Activated CD4-positive, alpha-beta T cell treated with anti-CD3 and anti-CD28 coated beads, Interleukin-2, amount 50 U/mL, for 1 hour (primary cell): ENCODE measurements around the gene PODN.

Experiments used
- DNase-seq: peaks from one replicate; pipeline ENCODE4 v3.0.0-alpha.2; 2020

PODN gene

DNA sequence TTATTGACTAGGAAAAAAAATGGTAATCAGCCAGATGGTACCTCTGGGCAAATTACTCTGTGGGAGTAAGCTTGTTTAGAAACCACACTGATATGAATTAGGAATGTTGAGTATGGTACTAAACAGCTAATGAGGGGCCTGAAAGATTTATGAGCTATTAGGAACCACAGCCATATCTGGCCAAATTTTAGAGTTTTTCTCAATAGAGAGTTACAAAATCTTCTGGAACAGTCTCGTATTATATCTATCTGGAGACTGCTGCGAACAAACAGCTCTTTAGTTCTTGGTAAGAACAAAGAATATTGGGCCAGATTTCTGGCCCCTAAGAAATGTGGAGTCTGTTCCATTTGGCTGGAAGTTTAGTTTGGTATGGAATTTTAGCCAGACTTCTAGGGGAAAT, 4.9 kb upstream of the PODN start:
- DNase-seq = no peak

DNA sequence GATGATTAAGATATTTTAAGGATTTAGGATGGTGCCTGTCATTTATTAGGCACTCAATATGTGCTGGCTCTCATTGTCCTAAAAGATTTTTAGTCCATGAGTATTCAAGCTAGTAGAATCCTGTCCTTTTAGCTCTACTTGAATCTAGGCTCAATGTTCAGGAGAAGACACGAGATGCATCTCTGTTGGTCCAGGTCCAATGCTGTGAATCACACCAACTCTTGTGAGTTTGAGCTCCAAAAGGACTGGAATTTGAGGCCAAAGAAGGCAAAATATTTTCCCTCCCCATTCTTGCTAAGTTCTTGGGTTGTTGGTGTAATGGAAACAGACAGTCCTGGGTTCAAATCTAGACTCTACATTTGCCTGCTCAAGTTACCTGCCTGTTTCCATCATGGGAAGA, 1.4 kb upstream of the PODN start:
- no peak for DNase-seq

DNA sequence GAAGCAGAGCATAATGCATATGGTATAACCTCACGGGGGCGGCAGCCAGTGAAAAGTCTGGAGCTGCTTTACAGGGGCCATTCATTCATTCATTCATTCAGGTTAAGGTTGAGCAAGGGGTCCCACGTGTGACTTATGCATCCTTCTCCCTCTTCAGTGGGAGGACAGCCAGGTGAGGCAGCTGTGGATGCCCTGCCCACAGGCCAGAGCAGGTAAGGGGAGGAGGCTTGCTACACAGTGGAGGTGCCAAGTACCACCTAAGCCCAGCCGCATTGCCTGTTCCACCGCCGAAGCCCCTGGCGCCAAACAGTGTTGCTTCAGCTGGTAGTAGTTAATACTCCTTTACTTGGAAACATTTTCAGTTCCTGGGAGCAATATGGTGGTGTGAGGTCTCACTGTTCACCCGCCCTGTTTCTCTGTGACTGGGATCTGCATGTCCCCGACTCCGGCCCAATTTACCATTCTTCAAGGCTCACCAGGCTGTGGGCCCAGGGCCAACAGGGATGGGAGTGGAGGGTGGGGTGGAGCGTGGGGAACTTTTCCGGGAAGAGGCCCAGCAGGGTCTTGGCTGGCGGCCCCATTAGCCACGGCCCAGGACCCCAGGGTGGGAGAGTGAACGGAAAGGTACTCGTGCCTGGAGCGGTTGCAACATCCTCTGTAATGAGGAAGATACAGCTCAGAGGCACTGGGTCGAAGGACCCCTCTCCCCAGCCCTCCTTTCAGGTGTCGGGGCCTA, 722 bp upstream of the PODN start:
- no peak for DNase-seq

DNA sequence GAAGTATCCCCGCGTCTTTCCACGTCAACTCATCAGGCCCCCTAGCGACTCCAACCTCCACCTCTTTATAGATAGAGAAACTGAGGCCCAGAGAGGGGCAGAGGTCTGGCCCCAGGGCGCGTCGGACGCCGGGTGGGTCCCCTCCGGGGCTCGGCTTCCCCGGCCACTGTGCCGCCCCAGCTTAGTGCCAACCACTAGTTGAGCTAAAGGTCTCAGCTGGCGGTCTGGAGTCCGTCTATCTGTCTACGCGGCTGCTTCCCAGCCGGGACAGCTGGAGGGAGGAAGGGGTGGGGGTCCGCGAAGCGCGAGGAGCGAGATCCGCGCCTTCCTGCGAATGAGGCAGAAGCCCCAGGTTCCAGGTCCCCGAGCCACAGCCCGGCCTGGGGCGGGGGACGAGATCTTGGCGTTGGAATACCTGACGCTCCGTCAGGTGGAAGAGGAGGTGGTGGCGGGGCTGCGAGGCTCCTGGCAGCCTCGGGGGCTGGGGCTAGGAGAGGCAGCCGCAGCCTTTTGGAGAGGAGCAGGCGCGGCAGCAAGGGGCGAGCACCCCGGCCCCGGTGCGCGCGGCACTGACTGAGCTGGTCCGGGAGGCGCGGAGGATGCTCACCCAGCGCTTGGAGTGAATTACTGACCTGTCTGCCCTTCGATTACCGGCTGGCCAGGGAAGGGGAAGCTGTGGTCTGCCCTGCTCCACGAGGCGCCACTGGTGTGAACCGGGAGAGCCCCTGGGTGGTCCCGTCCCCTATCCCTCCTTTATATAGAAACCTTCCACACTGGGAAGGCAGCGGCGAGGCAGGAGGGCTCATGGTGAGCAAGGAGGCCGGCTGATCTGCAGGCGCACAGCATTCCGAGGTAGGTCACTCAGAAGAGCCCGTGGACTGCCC, 937 bp downstream of the PODN start:
- DNase-seq = no peak

DNA sequence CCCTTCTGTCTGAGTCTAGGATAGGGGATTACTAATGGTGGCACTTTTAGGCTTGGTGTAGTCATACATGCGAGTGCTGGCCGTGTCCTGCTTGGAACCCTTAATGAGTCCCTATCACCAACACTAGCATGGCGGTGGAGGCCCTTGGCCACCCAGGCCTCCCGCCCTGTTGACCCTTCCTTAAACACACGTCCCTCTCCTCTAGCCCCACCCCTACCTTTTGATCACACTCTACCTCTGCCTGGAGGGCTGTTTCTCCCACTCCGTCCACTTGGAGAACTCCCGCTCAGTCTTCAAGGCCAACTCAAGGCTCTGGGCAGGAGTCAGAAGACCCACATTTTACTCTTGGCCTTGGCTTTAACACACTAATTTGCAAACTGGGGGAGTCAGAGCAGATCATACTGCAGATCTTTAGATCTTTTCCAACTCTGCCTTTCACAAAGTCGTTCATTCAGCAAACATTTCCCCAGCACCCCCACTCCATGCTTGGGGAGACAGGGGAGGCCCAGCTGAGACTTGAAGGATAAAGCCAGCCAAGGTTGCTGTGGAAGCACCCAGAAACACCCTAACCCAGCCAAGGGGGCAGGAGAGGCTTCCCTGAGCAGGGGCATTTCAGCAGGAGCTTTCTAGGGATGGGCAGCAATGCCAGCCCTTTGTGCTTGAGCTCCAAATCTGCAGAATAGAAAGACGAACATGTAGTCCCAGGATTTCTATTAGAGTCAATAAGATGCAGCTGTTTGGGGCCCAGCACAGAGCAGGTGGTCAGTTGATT, 1.9 kb downstream of the PODN start:
- DNase-seq = no peak

DNA sequence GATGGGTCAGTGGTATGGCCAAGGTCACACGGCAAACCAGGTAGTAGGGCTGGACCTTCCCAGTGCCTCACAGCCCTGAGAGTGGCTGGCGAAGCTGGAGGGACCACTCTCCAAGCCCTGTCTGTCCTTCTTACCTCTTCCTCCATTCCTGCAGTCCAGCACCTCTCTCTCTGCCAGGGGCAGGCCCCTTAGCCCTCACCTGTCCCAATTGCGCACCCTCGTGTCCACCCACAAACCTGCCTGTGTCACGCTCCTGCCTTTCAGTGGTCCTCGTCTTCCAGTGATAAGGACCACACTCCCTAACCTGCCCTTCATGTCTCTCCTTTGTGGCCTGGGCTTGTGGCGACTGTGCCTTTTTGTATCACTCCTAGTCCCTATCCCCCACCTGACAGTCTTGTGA, 3.4 kb downstream of the PODN start:
- DNase-seq = no peak

DNA sequence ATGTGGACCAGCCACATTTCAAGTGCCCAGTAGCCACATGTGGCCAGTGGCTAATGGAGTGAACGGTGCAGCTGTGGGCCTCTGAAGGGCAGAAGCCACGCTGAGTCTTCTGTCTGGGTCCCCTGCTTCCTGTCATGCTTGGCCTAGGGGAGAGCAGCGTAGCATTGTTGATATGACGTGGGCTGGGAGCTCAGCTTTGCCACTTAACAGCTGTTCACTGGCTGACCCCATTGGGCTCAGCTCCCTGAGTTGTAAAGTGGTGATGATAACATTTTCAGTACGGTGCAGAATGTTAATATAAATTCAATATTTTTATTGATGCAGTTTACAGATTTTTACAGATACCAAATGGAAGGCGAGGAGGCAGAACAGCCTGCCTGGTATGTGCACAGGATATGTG, 4.5 kb downstream of the PODN start:
- no peak for DNase-seq

DNA sequence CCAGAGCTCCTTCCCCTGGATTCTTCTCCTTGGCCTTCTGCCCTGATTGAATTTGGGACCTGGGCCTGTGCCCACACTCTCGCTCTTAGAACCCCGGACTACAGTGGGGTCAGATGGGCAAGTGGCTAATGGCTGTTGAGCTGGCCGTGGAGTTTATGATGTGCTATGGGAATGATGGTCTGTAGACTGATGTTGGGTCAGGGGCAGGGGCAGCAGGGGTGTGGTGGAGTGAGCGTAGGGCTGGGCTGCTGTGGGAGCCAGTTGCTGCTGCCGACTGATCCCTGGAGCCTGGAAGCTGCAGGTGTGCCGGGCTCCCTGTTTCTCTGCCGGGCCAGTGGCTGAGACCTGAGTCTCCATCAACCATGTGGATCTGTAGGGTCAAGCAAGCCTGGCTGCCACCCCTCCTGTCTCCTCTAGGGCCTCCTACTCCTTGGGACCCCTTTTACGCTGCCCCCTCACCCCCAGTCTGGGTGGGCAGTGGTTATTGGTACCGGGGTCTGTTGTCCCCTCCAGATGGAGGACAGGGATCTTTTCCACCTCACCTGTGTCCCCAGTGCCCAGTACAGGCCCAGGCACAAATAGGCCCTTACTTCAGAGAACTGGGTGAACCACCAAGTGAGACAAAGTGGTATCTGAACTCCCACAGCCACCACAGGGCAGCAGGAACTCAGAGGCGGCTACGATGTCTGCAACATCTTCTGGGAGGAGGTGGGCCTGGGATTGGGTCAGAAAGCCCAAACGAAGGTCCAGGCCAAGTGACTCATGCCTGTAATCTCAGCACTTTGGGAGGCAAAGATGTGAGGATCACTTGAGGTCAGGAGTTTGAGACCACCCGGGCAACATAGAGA, 5.1 kb downstream of the PODN start:
- DNase-seq = no peak

DNA sequence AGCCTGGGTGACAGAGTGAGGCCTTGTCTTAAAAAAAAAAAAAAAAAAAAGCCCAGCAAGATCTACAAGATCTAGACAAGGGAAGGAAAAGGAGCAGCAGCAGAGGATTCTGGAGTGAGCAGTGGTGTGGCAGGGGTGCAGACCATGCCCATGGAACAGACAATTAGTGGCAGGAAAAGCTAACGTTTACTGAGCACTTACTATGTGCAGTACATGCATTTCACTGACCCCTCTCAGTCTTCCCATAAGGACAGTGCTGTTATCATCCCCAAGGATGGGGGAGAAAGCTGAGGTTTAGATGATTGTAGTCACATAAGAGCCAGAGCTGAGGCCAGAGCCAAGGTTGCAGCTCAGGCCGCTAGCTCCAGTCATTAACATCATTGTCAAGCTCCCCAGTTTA, 5.9 kb downstream of the PODN start:
- no peak for DNase-seq

DNA sequence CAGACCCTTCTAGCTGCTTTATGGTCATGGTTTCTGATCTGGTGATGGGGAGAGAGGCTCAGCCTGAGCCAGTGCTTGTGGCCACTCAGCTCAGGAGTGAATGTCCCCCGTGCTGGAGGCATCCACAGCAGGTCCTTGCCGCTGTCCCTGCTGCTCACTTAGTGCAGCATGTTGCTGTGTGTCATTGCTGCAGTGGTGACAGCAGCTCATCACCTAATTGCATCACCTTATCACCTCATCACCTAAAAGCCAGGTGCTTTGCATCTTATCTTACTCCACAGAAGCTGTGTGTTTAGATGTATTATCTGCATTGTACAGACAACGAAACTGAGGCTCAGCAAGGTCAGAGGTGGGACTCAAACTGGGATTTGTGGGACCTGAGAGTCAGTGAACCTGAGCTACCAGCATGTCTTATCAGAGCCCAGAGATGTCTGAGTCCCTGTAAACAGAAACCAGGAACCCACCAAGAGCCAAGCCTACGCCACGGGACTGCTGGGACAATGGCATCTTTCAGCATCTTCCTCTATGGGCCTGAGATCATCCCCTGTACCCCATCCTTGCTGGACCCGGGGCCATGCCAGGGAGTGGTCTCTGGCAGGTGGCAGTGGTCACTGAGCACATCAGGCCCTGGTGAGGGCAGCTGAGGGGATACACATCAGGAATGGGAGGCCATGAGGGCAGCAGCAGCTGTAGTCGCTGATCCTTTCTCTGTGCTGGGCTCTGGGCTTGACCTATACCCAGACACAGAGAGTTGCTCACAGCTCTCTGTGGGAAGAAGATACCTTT, 6.5 kb downstream of the PODN start:
- DNase-seq = no peak

DNA sequence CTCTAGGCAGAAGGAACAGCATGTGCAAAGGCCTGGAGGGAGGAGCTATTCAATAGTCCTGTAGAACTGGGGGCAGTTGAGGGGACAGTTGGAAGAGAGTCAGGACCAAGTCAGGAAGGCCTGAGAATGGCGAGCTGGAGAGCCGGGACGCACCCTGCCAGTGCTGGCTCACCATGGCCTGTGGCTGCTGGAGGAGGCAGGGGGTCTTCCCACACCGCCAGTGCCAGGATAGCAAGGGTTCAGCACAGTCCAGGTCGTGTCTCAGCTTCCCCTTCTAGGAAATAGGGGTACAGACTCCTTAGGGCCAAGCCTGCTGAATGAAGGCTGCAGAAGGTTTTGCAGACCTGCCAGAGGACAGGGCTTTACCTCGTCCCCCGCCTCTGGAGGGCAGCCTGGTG, 7.3 kb downstream of the PODN start:
- no peak for DNase-seq

DNA sequence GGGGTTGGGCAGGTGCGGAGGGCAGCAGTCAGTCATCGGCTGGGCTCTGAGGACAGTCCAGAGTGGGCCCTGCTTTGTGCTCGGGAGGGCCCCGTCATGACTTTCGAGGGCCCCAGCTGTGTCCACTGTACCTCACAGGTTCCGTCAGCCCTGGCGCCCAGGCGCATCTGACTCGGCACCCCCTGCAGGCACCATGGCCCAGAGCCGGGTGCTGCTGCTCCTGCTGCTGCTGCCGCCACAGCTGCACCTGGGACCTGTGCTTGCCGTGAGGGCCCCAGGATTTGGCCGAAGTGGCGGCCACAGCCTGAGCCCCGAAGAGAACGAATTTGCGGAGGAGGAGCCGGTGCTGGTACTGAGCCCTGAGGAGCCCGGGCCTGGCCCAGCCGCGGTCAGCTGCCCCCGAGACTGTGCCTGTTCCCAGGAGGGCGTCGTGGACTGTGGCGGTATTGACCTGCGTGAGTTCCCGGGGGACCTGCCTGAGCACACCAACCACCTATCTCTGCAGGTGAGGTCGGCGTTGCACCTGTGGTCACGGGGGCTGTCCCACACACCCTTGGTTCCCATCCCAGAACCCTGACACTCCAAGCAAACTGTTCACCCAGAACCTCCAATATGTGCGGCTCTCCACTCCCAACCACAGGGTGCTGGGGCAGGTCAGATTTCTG, 7.8 kb downstream of the PODN start:
- no peak for DNase-seq

DNA sequence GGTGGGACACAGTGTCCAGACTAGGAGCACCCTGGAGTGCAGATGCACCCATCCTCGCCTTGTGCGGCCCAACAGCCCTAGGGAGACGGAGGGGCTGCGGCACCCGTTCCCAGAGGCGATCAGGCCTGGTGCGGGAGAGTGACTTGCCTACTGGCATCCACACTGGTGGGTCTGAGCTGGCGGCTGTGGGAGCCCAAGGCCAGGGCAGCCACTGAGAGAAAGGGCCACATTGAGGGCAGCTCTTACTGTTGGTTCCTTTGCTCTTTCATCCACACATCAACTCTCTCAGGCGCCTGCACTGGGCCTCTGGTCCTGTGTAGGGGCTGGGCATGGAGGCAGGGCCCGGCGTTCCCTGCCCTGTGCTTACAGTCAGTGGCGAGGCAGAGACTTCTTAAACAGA, 8.6 kb downstream of the PODN start:
- no peak for DNase-seq

DNA sequence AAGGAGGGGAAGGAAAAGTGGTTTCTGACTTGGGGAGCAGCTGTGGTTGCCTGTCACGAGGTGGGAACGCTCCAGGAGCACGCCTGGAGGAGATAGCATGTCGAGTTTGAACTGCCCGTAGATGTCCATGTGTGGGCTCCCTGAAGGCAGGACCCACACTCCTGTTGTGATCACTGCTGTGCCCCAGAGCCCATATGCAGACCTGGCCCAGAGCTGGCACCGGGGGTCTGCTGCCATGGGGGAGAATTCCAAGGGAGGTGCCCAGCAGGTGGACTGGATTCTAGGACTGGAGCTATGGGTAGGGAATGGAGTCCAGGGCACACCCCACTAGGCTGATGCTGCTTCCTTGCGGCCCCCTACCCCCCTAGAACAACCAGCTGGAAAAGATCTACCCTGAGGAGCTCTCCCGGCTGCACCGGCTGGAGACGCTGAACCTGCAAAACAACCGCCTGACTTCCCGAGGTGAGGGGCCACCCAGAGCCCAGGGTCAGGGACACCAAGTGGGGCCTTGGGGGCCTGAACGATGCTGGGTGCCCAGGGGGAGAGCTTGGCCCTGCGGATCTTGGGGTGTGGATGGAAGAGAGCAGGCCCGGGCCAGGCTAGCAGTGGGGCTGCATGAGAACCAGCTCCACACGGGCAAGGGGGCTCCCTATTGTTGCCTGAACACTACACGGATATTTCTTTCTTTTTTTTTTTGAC, 9.3 kb downstream of the PODN start:
- no peak for DNase-seq

DNA sequence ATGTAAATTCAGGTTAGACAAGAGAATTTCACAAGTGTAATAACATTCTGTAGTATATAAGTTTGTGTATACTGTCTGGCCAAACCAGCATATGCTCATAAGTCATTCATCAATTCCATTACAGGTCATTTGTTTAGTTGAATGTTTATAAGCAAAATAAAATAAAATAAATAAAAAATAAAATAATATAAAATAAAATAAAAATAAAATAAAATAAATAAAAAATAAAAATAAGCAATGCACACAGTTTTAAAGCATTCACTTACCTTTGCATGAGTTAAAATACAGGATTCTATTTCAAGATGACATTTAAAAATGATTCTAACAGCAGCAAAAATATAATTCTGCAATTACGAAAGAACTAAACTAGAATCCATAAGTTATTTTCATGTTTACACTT, 9.9 kb downstream of the PODN start:
- no peak for DNase-seq

DNA sequence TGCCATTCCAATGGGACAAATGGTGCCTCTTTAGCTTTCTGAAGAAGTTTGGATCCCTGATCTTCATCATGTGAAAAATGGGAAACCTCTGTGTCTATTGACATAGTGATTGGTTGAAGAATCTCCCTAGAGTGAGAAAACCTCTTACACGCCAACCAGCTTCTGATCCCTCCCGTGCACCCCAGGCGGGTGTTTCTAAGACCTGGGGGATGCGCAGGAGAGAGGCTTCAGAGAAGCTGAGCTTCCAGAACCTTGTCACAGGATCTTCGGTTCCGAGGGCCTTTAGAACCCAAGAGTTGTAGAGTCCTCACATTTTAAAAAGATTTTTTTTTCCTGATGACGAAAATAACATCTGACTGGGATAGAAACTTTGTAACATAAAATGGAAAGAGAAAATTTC, 11.3 kb downstream of the PODN start:
- no peak for DNase-seq

DNA sequence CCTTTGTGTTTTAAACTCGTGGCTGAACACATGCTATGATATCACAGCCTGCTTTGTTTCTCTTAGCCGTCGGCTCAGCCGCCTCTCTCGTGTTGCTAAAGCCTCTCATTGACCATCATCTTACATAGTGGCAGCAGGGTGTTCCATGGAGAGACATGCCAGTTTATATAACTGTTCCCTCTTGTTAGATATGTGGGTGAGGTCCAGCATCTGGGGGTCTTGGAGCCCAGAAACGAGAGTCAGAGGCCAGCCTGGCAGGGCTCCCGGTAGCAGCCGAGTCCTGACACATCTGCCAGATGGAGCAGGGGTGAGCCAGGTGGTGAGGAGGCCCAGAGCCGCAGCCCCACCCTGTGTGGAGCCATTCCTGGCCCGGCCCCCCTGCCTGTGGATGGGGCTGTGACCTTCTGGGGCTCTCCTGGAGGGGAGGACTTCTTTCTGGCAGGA, 11.9 kb downstream of the PODN start:
- DNase-seq = no peak

DNA sequence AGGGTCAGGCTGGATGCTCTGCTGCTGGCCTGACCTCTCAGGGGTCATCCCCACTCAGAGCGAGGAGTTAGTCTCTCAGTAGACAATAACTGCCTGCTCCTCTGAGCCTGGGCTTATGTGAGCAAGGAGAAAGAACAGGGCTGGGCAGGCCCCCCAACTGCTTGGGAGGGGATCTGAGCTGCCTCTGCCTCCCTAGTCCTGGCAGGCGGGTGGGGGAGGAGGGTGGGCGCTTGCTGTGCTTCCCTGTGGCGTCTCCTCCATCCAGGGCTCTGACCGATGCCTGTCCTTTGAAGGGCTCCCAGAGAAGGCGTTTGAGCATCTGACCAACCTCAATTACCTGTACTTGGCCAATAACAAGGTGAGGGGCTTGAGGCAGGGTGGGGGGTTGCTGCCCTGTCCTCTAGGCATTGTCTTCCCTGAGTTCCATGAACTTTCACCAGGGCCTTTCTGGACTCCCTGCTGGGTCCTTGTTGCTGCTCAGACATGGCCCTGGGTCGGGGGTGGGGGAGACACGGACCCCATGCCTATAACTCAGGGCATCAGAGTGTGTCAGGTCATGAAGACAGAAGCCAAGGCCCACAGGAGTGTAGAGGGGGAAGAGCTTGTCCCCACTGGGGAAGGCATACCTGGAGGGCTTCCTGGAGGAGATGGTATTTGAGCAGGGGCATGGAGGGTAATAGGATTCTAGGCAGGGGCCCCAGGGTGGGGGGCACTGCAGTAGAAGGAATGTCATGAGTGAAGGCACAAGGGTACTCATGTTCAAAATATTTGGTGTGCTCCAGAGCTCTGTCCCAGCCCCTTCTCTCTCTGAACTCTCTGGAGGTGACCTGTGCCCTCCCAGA, 12.5 kb downstream of the PODN start:
- no peak for DNase-seq

DNA sequence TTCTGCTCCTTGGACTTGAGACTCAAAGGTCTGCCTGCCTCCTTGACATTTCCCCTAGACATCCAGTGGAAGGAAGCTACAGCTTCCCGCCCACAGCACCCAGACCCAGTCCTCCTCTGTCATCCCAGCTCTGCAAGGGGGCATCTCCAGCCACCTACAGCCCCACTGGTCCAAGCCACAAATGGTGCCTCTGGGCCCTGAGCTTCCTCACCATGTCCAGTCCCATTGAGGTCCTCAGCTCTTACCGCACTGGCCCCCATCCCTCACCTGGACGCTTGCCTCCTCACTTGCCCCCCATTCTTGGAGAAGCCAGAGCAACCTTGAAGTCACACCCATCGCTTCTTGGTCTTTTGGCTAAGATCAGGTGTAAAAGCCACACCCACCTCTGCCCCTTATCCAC, 13.2 kb downstream of the PODN start:
- no peak for DNase-seq

DNA sequence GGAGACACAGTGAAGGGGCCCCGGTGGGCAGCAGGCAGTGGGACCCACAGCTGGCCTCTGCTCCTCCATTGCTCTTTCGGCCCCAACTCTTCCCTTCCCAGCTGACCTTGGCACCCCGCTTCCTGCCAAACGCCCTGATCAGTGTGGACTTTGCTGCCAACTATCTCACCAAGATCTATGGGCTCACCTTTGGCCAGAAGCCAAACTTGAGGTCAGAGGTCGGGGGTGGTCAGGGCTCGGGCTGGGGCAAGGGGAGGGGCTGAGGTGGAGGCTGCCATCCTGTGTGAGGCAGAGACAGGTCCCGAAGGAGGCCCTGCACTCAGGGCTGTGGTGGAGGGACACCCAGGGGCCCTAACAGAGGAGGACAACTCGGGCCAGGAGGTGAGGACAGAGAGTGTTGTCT, 13.7 kb downstream of the PODN start:
- no peak for DNase-seq
